ENCODE measurements around the gene GABRG2.

The GABRG2 gene

DNA sequence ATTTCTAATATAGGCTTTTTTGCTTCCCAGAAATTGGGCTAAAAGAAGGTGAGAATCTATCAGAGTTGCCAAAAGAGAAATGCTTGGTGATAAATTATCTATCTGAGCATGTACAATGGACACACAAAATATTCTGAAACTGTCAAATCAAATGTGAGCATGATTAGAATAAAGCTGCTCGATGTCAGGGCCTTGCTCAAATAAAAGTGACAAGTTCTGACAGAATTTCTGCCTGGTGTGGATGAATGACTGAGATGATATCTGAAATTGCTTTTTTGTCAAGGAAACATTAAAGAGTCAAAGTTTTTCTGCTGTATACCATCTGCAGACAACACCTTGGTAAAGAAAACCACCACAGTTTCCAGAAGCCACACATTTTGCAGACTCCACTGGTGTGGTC lies 128.8 kb downstream of the GABRG2 start:
- no peak for DNase-seq

DNA sequence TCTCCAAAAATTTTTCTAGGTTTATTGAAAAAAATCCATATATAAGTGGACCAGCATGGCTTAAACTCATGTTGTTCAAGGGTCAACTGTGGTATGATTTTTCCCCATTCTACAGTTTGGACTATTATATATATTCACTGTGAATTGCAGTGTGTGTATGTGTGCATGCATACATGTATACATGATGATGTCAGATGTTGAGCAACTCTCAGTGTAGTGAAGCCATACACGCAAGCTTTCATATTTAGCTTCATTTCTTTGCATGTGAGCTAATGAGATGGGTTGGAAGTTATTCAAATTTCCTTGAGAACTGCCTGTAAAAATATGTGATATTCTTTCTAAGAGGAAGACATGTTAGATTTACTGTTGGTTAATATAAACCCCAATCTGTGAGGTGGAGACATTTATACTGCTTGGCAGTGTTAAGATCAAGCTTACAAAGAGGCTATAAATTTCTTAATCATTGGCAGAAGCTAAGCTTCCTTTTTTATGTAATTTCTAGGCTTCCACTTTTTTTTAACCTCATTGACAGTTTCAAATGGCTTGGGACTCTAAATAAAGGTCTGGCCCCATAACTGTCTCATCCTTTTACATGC lies 134.8 kb downstream of the GABRG2 start:
- no peak for DNase-seq
